ENCODE results near the gene CES3. TPM values are rescaled to one million over a fixed set of nuclear protein-coding genes. Genes with fewer than 3 reads are reported as not detected.
A peak's percentile ranks its signal among the peaks of the same experiment; 100 is the strongest.

CES3 gene
- total RNA-seq, 2 experiments from 2014 or later, result 1.1 to 1.3 TPM

GRCh38 chr16:66983033-66983432 is 22.0 kb downstream of the CES3 start:
- no peaks in the 10 kb centered on the region for H3K9me3 Mint-ChIP-seq
- H3K27me3 Mint-ChIP-seq, result no peaks in the 10 kb centered on the region
- no peak for TF ChIP-seq CTCF (IDR thresholded peaks at IDR 0.05)
- peaks cover 34% of the 10 kb centered on the region for H3K4me1 ChIP-seq (ENCODE audit: insufficient read depth, low read length)
- H3K27ac Mint-ChIP-seq, result no peak overlapping the region
- H3K4me3 Mint-ChIP-seq, result no peak overlapping the region
- no peaks in the 10 kb centered on the region for H3K9me3 ChIP-seq (ENCODE audit: control insufficient read depth in 1 of 2, insufficient read depth in 1 of 2, low read length in 2 of 2)
- ChIA-PET CTCF (interaction anchor here (0.9 kb wide), 1 partner anchor 35 kb away, joined by 3 read pairs; no protein-coding TSS in a partner anchor), POLR2A (no interaction called here)
- H3K36me3 ChIP-seq (ENCODE audit: insufficient read depth, low read length), result no peaks in the 10 kb centered on the region
- H3K4me3 ChIP-seq (ENCODE audit: low read length), result no peak overlapping the region
- no peak overlapping the region for H3K27ac ChIP-seq (ENCODE audit: low read depth in 1 of 2, low read length in 2 of 2)
- intact Hi-C loops (cut with DNase I, micrococcal nuclease), result no loop called here
- no peaks in the 10 kb centered on the region for H3K36me3 Mint-ChIP-seq (ENCODE audit: low read depth)
- H3K27me3 ChIP-seq (ENCODE audit: control insufficient read depth in 1 of 2, insufficient read depth in 2 of 2, low read length in 2 of 2), result no peaks in the 10 kb centered on the region
- DNase-seq (no peak), ATAC-seq (ENCODE audit: poor library complexity) (no peak)
- H3K4me1 Mint-ChIP-seq (ENCODE audit: low read depth), result peaks cover 15% of the 10 kb centered on the region

- no peaks in the 10 kb centered on the region for H3K9me3 Mint-ChIP-seq
- no peak overlapping the region for H3K4me3 Mint-ChIP-seq
- ChIA-PET POLR2A (interaction anchor here (1.1 kb wide), 1 partner anchor 174 kb away, joined by 3 read pairs; no protein-coding TSS in a partner anchor), CTCF (no interaction called here)
- ATAC-seq (ENCODE audit: poor library complexity) (no peak), DNase-seq (peak in 3 of 14 experiments; percentile 12 to 53 (median 30))
- Histone ChIP-seq H3K9me3 (ENCODE audit: control insufficient read depth in 1 of 2, insufficient read depth in 1 of 2, low read length in 2 of 2) (no peaks in the 10 kb centered on the region), H3K27me3 (ENCODE audit: control insufficient read depth in 1 of 2, insufficient read depth in 2 of 2, low read length in 2 of 2) (no peaks in the 10 kb centered on the region), H3K4me3 (ENCODE audit: low read length) (no peak overlapping the region), H3K27ac (ENCODE audit: low read depth in 1 of 2, low read length in 2 of 2) (peak overlapping the region in 1 of 2 donors; percentile 72), H3K36me3 (ENCODE audit: insufficient read depth, low read length) (no peaks in the 10 kb centered on the region), H3K4me1 (ENCODE audit: insufficient read depth, low read length) (peaks cover 34% of the 10 kb centered on the region)
- H3K36me3 Mint-ChIP-seq (ENCODE audit: low read depth), result no peaks in the 10 kb centered on the region
- peaks cover 15% of the 10 kb centered on the region for H3K4me1 Mint-ChIP-seq (ENCODE audit: low read depth)
- peak overlapping the region; percentile 57 for H3K27ac Mint-ChIP-seq
- H3K27me3 Mint-ChIP-seq, result no peaks in the 10 kb centered on the region
- intact Hi-C loops (cut with DNase I, micrococcal nuclease), result no loop called here
- TF ChIP-seq CTCF (IDR thresholded peaks at IDR 0.05), result no peak
These were observed 23.8 kb downstream of the CES3 start for GRCh38 chr16:66984892-66985311.

- H3K36me3 ChIP-seq (ENCODE audit: insufficient read depth, low read length), result no peaks in the 10 kb centered on the region
- H3K4me3 Mint-ChIP-seq, result no peak overlapping the region
- ChIA-PET CTCF (no interaction called here), POLR2A (no interaction called here)
- H3K4me3 ChIP-seq (ENCODE audit: low read length), result no peak overlapping the region
- peaks cover 32% of the 10 kb centered on the region for H3K4me1 ChIP-seq (ENCODE audit: insufficient read depth, low read length)
- ATAC-seq (ENCODE audit: poor library complexity), result no peak
- intact Hi-C loops (cut with DNase I, micrococcal nuclease), result no loop called here
- no peaks in the 10 kb centered on the region for H3K27me3 Mint-ChIP-seq
- DNase-seq, result no peak
- no peaks in the 10 kb centered on the region for H3K36me3 Mint-ChIP-seq (ENCODE audit: low read depth)
- TF ChIP-seq CTCF (IDR thresholded peaks at IDR 0.05), result no peak
- no peak overlapping the region for H3K27ac ChIP-seq (ENCODE audit: low read depth in 1 of 2, low read length in 2 of 2)
- peaks cover 15% of the 10 kb centered on the region for H3K4me1 Mint-ChIP-seq (ENCODE audit: low read depth)
- H3K9me3 Mint-ChIP-seq, result no peaks in the 10 kb centered on the region
- no peaks in the 10 kb centered on the region for H3K27me3 ChIP-seq (ENCODE audit: control insufficient read depth in 1 of 2, insufficient read depth in 2 of 2, low read length in 2 of 2)
- H3K9me3 ChIP-seq (ENCODE audit: control insufficient read depth in 1 of 2, insufficient read depth in 1 of 2, low read length in 2 of 2), result no peaks in the 10 kb centered on the region
- H3K27ac Mint-ChIP-seq, result no peak overlapping the region
These were observed 25.5 kb downstream of the CES3 start for GRCh38 chr16:66986559-66986958.

Measured in CD4-positive, alpha-beta T cell (primary cell).